ENCODE data around the gene TMA7B.

TMA7B gene

GRCh38 chr22:39931251-39931650 is 28.9 kb upstream of the TMA7B start:
- H3K4me1 ChIP-seq, result no peaks in the 10 kb centered on the region
- no peak overlapping the region for H2AFZ ChIP-seq
- H3K9me3 ChIP-seq (ENCODE audit: control insufficient read depth, low read length), result no peaks in the 10 kb centered on the region
- no peak overlapping the region for H3K27ac ChIP-seq
- TF ChIP-seq CTCF (IDR thresholded peaks at IDR 0.05), result no peak
- H3K79me2 ChIP-seq, result no peaks in the 10 kb centered on the region
- no peaks in the 10 kb centered on the region for H3K36me3 ChIP-seq (ENCODE audit: control insufficient read depth, insufficient read depth, low read length)
- no peak overlapping the region for H3K4me3 ChIP-seq (ENCODE audit: low read depth, low read length)
- H3K27me3 ChIP-seq (ENCODE audit: control insufficient read depth, insufficient read depth, low read length), result no peaks in the 10 kb centered on the region
- H3K4me2 ChIP-seq (ENCODE audit: low read length), result no peak overlapping the region
- H3K9ac ChIP-seq, result no peak overlapping the region

DNA sequence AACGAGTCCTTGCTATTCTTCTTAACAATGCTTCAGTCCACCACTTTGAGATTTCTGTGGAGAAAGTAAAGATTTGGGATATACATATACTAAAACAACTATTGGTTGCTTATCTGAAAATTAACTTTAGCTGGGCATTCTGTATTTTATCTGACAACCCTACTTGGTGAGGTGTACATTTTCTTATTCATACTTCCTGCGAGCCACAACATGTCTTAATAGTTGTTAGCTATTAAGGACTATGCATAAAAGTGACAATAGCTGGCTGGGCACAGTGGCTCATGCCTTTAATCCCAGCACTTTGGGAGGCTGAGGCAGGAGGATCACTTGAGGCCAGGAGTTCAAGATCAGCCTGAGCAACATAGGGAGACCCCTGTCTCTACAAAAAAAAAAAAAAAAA is 28.0 kb upstream of the TMA7B start:
- no peak overlapping the region for H3K4me3 ChIP-seq (ENCODE audit: low read depth, low read length)
- no peak overlapping the region for H3K4me2 ChIP-seq (ENCODE audit: low read length)
- H3K9ac ChIP-seq, result no peak overlapping the region
- no peaks in the 10 kb centered on the region for H3K36me3 ChIP-seq (ENCODE audit: control insufficient read depth, insufficient read depth, low read length)
- TF ChIP-seq CTCF (IDR thresholded peaks at IDR 0.05), result no peak
- H3K27ac ChIP-seq, result no peak overlapping the region
- H2AFZ ChIP-seq, result no peak overlapping the region
- no peaks in the 10 kb centered on the region for H3K4me1 ChIP-seq
- H3K27me3 ChIP-seq (ENCODE audit: control insufficient read depth, insufficient read depth, low read length), result no peaks in the 10 kb centered on the region
- H3K9me3 ChIP-seq (ENCODE audit: control insufficient read depth, low read length), result no peaks in the 10 kb centered on the region
- no peaks in the 10 kb centered on the region for H3K79me2 ChIP-seq

- H3K4me1 ChIP-seq, result no peaks in the 10 kb centered on the region
- no peak overlapping the region for H3K4me3 ChIP-seq (ENCODE audit: low read depth, low read length)
- no peak overlapping the region for H3K27ac ChIP-seq
- TF ChIP-seq CTCF (IDR thresholded peaks at IDR 0.05), result peak; percentile 46
- no peak overlapping the region for H3K4me2 ChIP-seq (ENCODE audit: low read length)
- no peak overlapping the region for H3K9ac ChIP-seq
- no peaks in the 10 kb centered on the region for H3K79me2 ChIP-seq
- no peaks in the 10 kb centered on the region for H3K36me3 ChIP-seq (ENCODE audit: control insufficient read depth, insufficient read depth, low read length)
- H3K27me3 ChIP-seq (ENCODE audit: control insufficient read depth, insufficient read depth, low read length), result no peaks in the 10 kb centered on the region
- no peaks in the 10 kb centered on the region for H3K9me3 ChIP-seq (ENCODE audit: control insufficient read depth, low read length)
- H2AFZ ChIP-seq, result no peak overlapping the region
Observed at GRCh38 chr22:39932918-39933649, 27.1 kb upstream of the TMA7B start.

DNA sequence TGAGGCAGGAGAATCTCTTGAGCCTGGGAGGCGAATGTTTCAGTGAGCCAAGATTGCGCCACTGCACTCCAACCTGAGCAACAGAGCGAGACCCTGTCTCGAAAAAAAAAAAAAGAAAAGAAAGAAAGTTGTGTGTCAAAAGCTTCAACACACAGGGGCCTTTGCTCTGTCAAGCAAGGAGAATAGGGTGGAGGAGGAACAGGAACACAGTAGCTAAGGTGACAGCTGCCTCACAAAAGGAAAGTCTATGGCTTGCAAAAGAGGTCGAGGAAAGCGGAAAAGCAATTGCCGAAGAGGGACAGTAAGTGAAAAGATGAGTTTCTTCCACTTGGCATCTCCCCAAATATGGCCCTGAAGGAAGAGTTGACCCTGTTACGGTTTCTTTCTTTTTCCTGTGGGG is 26.5 kb upstream of the TMA7B start:
- no peak for TF ChIP-seq CTCF (IDR thresholded peaks at IDR 0.05)
- Histone ChIP-seq H3K9me3 (ENCODE audit: control insufficient read depth, low read length) (no peaks in the 10 kb centered on the region), H3K79me2 (no peaks in the 10 kb centered on the region), H3K27me3 (ENCODE audit: control insufficient read depth, insufficient read depth, low read length) (no peaks in the 10 kb centered on the region), H2AFZ (no peak overlapping the region), H3K4me1 (no peaks in the 10 kb centered on the region), H3K9ac (no peak overlapping the region), H3K36me3 (ENCODE audit: control insufficient read depth, insufficient read depth, low read length) (no peaks in the 10 kb centered on the region), H3K4me2 (ENCODE audit: low read length) (no peak overlapping the region), H3K4me3 (ENCODE audit: low read depth, low read length) (no peak overlapping the region), H3K27ac (no peak overlapping the region)

DNA sequence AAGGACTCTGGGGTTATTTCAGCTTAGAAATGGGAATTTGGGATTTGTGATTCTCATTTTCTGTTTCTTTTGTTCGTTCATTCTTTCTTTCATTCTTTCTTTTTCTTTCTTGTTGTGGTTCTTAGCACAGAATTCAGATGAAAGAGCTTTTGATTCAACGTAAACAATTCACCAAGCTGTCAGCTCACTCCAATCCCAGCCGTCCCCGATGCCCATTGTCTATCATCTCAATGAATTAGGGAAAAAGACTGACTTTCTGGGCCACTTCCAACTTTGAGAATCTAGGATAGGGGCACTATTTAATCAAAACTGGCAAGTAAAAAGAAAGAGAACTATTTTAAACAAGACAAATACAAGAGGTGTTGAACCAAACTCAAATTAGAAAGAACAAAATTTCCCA is 25.1 kb upstream of the TMA7B start:
- Histone ChIP-seq H3K4me3 (ENCODE audit: low read depth, low read length) (no peak overlapping the region), H3K4me2 (ENCODE audit: low read length) (no peak overlapping the region), H3K9ac (no peak overlapping the region), H3K27ac (no peak overlapping the region), H3K27me3 (ENCODE audit: control insufficient read depth, insufficient read depth, low read length) (no peaks in the 10 kb centered on the region), H3K9me3 (ENCODE audit: control insufficient read depth, low read length) (no peaks in the 10 kb centered on the region), H3K4me1 (no peaks in the 10 kb centered on the region), H3K36me3 (ENCODE audit: control insufficient read depth, insufficient read depth, low read length) (no peaks in the 10 kb centered on the region), H3K79me2 (no peaks in the 10 kb centered on the region), H2AFZ (no peak overlapping the region)
- no peak for TF ChIP-seq CTCF (IDR thresholded peaks at IDR 0.05)

Data from parathyroid adenoma (tissue), 2 donors.